ENCODE measurements around the gene PRM3. TPM values are rescaled to one million over a fixed set of nuclear protein-coding genes. Genes with fewer than 3 reads are reported as not detected.
A peak's percentile ranks its signal among the peaks of the same experiment; 100 is the strongest.

The PRM3 gene
- total and polyA plus RNA-seq, 2 donors (not counting 1 experiment from before 2014, with no cell fraction given), result not detected

- peaks cover 54% of the 10 kb centered on the region for H3K4me1 Mint-ChIP-seq
- H3K4me3 Mint-ChIP-seq, result peak overlapping the region; percentile 89
- H3K27me3 Mint-ChIP-seq, result no peaks in the 10 kb centered on the region
- no peak overlapping the region for H3K27ac ChIP-seq (ENCODE audit: low read length in 2 of 2)
- peak overlapping the region; percentile 98 for H3K4me2 ChIP-seq (replicated peaks; ENCODE audit: low read depth, low read length, poor library complexity, severe bottlenecking)
- no peak overlapping the region for H2AFZ ChIP-seq (ENCODE audit: insufficient read depth, low read depth, low read length, poor library complexity, severe bottlenecking)
- TF ChIP-seq EZH2 (IDR thresholded peaks at IDR 0.05; ENCODE audit: borderline replicate concordance, insufficient read depth, low read depth, low read length, poor library complexity, severe bottlenecking) (no peak), CTCF (IDR thresholded peaks at IDR 0.05) (no peak)
- peaks cover 2 to 17% of the 10 kb centered on the region in 2 experiments for H3K36me3 ChIP-seq (replicated peaks in 1 of 2; ENCODE audit: control extremely low read depth in 1 of 2, control insufficient read depth in 1 of 2, extremely low read depth in 1 of 2, insufficient read depth in 2 of 2, low read length in 1 of 2)
- POLR2A ChIA-PET, result interaction anchor here (0.6 to 5.8 kb wide), 12 partner anchors 29 to 312 kb away, joined by 3 to 89 read pairs (median 7); no protein-coding TSS in a partner anchor
- peak; percentile 42 for DNase-seq
- 85% methylated on average over 4 of the region's 5 CpGs for WGBS (ENCODE audit: insufficient coverage)
- peaks cover 20% of the 10 kb centered on the region for H3K79me2 ChIP-seq (ENCODE audit: control insufficient read depth, insufficient read depth, low read length)
- H3K9me3 ChIP-seq (ENCODE audit: control extremely low read depth in 1 of 3, control insufficient read depth in 2 of 3, insufficient read depth in 1 of 3, low read length in 2 of 3), result no peaks in the 10 kb centered on the region
- peak overlapping the region; percentile 84 for H3K9ac ChIP-seq (ENCODE audit: low read length)
- H3K4me1 ChIP-seq (ENCODE audit: control insufficient read depth in 2 of 2, insufficient read depth in 2 of 2, low read length in 2 of 2), result peaks cover 41 to 50% of the 10 kb centered on the region in 2 donors
- peak overlapping the region; percentile 79 for H3K27ac Mint-ChIP-seq
- no peak for ATAC-seq (ENCODE audit: low read depth)
- H4K20me1 ChIP-seq (ENCODE audit: control insufficient read depth, insufficient read depth, low read length, poor library complexity, severe bottlenecking), result peaks cover 50% of the 10 kb centered on the region
- peak overlapping the region in 4 of 5 experiments; percentile 6 to 89 (median 68) for H3K4me3 ChIP-seq (ENCODE audit: control extremely low read depth in 1 of 5, extremely low read depth in 1 of 5, insufficient read depth in 1 of 5, low read depth in 2 of 5, low read length in 4 of 5)
- H3K9me3 Mint-ChIP-seq (ENCODE audit: insufficient read depth), result no peaks in the 10 kb centered on the region
- no peaks in the 10 kb centered on the region for H3K27me3 ChIP-seq (replicated peaks in 1 of 4; ENCODE audit: control extremely low read depth in 1 of 4, control insufficient read depth in 3 of 4, insufficient read depth in 4 of 4, low read length in 3 of 4)
- intact Hi-C loops (cut with micrococcal nuclease), result loop anchor here (2.0 to 10.0 kb wide), 3 partner anchors 21 to 661 kb away; partner anchors contain the start of gene GSPT1
- CTCF ChIA-PET, result interaction anchor here (0.9 to 10.3 kb wide), 9 partner anchors 29 to 290 kb away, joined by 3 to 223 read pairs (median 24); no protein-coding TSS in a partner anchor
Measured at GRCh38 chr16:11253009-11253994, 20.1 kb downstream of the PRM3 start.

All from B cell (primary cell).